ENCODE data around the gene ARHGAP29.

Gene ARHGAP29

GRCh38 chr1:94202241-94202640 is 35.1 kb downstream of the ARHGAP29 start:
- TF ChIP-seq CTCF (IDR thresholded peaks at IDR 0.05): no peak
- Histone ChIP-seq H3K4me3 (no peak overlapping the region), H3K27ac (no peak overlapping the region)
- DNase-seq (ENCODE audit: low spot score): no peak

- TF ChIP-seq CTCF (IDR thresholded peaks at IDR 0.05): no peak
- no peak for DNase-seq (ENCODE audit: low spot score)
- Histone ChIP-seq H3K4me3 (no peak overlapping the region), H3K27ac (no peak overlapping the region)
Measured at GRCh38 chr1:94199398-94199797, 38.0 kb downstream of the ARHGAP29 start.

GRCh38 chr1:94194079-94194865 is 43.1 kb downstream of the ARHGAP29 start:
- H3K27ac ChIP-seq: no peak overlapping the region
- no peak for DNase-seq (ENCODE audit: low spot score)
- no peak for TF ChIP-seq CTCF (IDR thresholded peaks at IDR 0.05)
- no peak overlapping the region for H3K4me3 ChIP-seq

- DNase-seq (ENCODE audit: low spot score): no peak
- TF ChIP-seq CTCF (IDR thresholded peaks at IDR 0.05): no peak
- Histone ChIP-seq H3K4me3 (no peak overlapping the region), H3K27ac (no peak overlapping the region)
Measured at GRCh38 chr1:94193128-94193527, 44.3 kb downstream of the ARHGAP29 start.

GRCh38 chr1:94191216-94191615 is 46.2 kb downstream of the ARHGAP29 start:
- TF ChIP-seq CTCF (IDR thresholded peaks at IDR 0.05): no peak
- DNase-seq (ENCODE audit: low spot score): no peak
- H3K4me3 ChIP-seq: no peak overlapping the region
- H3K27ac ChIP-seq: no peak overlapping the region

- Histone ChIP-seq H3K27ac (no peak overlapping the region), H3K4me3 (no peak overlapping the region)
- no peak for TF ChIP-seq CTCF (IDR thresholded peaks at IDR 0.05)
- no peak for DNase-seq (ENCODE audit: low spot score)
Measured at GRCh38 chr1:94186946-94187345, 50.4 kb downstream of the ARHGAP29 start.

GRCh38 chr1:94183197-94183815 is 54.1 kb downstream of the ARHGAP29 start:
- TF ChIP-seq CTCF (IDR thresholded peaks at IDR 0.05): no peak
- no peak for DNase-seq (ENCODE audit: low spot score)
- Histone ChIP-seq H3K27ac (no peak overlapping the region), H3K4me3 (no peak overlapping the region)
